IPS-NIHi11 (cell line): ENCODE data around the gene PLPP2.

Experiments
- DNase-seq: peaks from one replicate; pipeline ENCODE4 v3.0.0; 2012; ENCODE audit warnings: mixed read lengths, low spot score

The PLPP2 gene

DNA sequence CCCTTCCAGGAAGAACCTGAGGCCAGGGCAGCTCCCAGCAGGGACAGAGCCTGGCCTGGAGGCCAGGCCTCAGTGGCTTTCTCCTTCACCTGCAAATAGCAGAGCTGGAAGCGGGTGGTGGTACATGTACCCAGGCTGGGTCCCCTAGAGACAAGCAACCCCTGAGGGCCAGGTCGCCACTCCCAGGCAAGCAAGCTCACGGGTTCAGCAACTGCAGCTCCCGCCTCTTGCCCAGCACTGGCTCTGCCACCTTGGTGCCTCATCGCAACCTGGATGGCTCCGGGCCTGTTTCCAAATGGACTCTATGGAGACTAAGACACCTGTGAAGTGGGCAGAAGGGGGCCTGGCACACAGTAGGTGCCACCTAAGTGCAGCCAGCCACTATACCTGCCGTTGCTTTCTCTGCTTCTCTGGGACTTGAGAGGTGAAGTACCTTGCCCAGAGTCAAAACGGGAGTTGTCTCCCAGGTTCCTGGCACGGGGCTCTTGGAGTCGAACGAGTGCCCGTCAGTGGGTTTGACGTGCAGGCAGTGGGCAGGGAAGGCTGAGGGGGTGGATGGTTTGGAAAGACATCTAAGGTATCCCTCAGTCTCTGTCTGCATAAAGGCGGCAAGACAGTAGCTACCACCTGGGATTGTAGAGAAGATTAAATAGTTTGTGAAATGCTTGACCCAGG lies 2.4 kb upstream of the PLPP2 start:
- no peak for DNase-seq

DNA sequence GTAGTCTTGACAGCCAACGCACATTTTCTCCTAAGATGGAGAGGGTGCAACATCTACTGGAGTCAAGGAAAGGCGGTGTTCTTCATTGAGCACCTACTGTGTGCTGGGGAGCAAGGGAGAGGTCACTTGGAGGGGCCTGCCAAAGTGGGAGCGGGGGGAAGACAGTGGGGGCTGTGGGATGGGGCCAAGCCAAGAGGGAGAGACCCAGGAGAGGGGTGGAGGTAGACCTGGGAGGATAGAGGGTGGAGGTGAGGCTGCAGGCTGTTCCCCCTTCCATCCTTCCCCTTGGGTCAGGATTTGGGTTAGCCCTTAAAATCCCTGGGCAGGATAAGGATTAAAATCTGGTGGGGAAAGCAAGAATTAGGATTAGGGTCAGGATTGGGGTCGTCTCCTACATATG lies 1.7 kb upstream of the PLPP2 start:
- no peak for DNase-seq

GRCh38 chr19:292281-292884 lies 1.2 kb upstream of the PLPP2 start:
- DNase-seq, result no peak

GRCh38 chr19:291561-292280 lies 518 bp upstream of the PLPP2 start:
- no peak for DNase-seq

GRCh38 chr19:290372-291005 lies 714 bp downstream of the PLPP2 start:
- DNase-seq, result peak; percentile 86

- DNase-seq, result peak; percentile 79
Observed at GRCh38 chr19:289651-290371, 1.4 kb downstream of the PLPP2 start.

- peak; percentile 3 for DNase-seq
Observed at GRCh38 chr19:288911-289310, 2.3 kb downstream of the PLPP2 start.

- peak; percentile 3 for DNase-seq
Observed at GRCh38 chr19:287381-287871, 3.8 kb downstream of the PLPP2 start.

DNA sequence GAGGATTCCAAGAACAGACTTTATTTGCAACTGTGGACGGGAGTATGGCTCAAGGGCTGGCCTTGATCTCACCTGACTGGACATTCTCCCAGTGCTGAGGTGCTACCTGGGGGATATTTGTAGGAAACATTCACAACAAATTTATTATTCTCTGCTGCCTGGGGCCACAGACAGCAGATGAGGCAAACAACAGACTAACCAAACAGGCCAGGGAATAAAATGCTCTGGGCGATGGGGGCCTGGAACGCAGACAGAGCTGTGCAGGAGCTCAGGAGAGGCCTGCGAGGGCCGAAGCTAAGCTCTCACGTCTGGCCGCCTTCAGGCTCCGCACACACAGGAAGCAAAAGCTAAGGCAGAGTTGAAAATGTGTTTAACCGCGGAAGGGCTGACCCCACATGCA lies 7.8 kb downstream of the PLPP2 start:
- DNase-seq, result no peak

- DNase-seq, result no peak
Observed at GRCh38 chr19:282501-282900, 8.7 kb downstream of the PLPP2 start.

- no peak for DNase-seq
Observed at GRCh38 chr19:281992-282391, 9.2 kb downstream of the PLPP2 start.

DNA sequence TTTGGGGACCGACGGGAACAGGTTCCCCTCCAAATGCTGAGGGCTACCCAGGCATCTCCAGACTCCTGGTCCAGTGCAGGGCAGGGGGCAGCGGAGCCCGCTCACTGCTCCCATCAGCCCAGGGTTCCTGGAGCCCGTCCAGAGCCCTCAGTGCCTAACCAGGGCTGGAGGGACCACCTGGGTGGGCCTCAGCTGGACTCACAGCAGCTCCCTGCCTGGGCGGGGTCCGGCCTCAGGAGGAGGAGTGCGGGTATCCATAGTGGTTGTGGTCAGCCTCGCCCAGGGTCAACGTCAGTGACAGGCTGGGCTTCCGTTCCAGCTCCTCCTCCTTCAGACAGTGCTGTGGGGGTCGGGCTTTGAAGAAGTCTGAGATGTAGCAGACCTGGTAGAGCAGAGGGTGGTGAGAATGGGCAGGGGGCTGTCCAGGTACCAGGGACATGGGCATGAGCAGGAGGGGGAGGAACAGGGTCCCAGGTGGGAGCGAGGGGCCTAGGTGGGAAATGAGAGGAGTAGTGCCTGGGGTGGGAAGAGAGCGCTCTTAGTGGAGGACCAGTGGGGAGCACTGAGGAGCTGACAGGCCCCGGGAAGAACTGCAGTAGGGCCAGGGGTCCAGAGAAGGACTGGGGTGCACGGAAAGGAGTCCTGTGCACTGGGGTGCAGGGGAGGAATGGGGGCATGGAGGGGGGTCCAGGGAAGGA lies 9.9 kb downstream of the PLPP2 start:
- no peak for DNase-seq

- DNase-seq, result no peak
Observed at GRCh38 chr19:280541-281009, 10.6 kb downstream of the PLPP2 start.

DNA sequence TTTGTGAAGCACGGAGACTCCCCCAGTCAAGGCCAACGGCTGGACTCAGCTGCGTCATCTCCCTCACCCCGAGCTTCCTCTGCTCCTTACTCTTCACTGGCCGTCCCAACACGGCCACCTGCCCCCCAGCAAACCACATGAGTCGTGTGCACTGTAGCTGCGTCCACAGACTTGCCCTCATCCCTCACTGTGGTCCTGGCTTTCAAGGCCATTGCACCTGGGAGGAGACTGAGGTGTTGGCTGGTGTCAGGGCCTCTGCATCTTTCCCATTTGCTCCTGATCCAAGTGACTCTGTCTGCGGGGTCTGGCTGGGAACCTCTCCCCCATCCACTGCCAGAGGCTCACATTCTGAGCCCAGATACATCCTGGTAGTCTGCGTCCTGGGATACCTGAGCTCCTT lies 11.5 kb downstream of the PLPP2 start:
- no peak for DNase-seq

GRCh38 chr19:279231-279630 lies 12.0 kb downstream of the PLPP2 start:
- no peak for DNase-seq

- DNase-seq, result peak; percentile 77
Observed at GRCh38 chr19:277581-278165, 13.5 kb downstream of the PLPP2 start.

GRCh38 chr19:277131-277530 lies 14.1 kb downstream of the PLPP2 start:
- DNase-seq, result no peak

DNA sequence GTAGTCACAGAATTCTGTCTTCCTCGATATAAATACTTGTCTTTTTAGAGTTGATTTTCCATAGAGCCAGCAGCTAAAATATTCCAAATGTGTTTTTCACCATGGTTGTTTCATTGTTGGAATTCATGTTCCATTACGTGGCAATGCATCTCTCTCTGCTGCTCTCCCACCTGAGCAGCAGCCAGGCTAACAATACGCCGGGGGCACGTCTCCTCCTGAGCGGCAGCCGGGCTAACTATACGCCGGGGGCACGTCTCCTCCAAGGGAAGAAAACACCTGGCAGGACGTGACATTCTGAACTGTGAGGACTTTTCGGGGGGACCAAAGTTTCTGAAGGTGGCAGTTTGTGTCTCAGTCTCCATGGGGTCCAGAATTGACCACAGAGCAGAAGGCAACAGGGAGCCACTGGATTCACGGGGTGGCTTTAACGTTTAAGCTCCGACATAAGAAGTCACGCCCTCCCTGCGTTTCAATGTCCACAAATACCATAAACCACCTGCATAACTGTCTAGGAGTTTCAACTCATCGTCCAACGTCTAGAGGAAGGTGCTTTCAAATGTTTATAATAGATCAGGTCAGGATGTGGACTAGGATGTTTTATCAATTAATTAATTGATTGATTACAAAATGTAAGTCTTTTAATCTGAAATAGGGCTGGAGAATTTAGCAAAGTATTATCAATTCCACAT lies 15.1 kb downstream of the PLPP2 start:
- DNase-seq, result no peak

- no peak for DNase-seq
Observed at GRCh38 chr19:275000-275399, 16.2 kb downstream of the PLPP2 start.

GRCh38 chr19:273393-273792 lies 17.8 kb downstream of the PLPP2 start:
- DNase-seq, result no peak
